Measurements from ENCODE around the gene BMERB1. TPM values are rescaled to one million over a fixed set of nuclear protein-coding genes. Genes with fewer than 3 reads are reported as not detected.
"Not testable (repeated sequence)": the region's sequence is repeated elsewhere in the genome, so short reads cannot be mapped to it uniquely, and the experiment has no call there.

The BMERB1 gene
- total and polyA plus RNA-seq, 4 experiments from 2014 or later = 0.43 to 4.0 (median 2.6) TPM

- H3K27ac ChIP-seq (ENCODE audit: low read depth, low read length) = no peak overlapping the region
- POLR2A ChIA-PET (ENCODE audit: partially characterized antibody) = no interaction called here
- no peaks in the 10 kb centered on the region for H3K27me3 ChIP-seq (ENCODE audit: insufficient read depth, low read length)
- H3K4me3 ChIP-seq (ENCODE audit: low read length in 2 of 2) = no peak overlapping the region
- no peaks in the 10 kb centered on the region for H3K36me3 ChIP-seq (ENCODE audit: insufficient read depth, low read length)
- Mint-ChIP-seq H3K4me3 (no peak overlapping the region), H3K27me3 (peaks cover 0 to 11% of the 10 kb centered on the region in 2 donors), H3K36me3 (no peaks in the 10 kb centered on the region), H3K4me1 (peaks cover 0 to 3% (median 0%) of the 10 kb centered on the region in 4 donors), H3K9me3 (peaks cover 0 to 4% (median 0%) of the 10 kb centered on the region in 8 donors), H3K27ac (no peak overlapping the region)
- CTCF ChIA-PET (ENCODE audit: partially characterized antibody) = interaction anchor here (0.7 kb wide), 1 partner anchor 361 kb away, joined by 3 read pairs; no protein-coding TSS in a partner anchor
- DNase-seq = no peak
- intact Hi-C loops (cut with micrococcal nuclease) = no loop called here
- no peaks in the 10 kb centered on the region for H3K4me1 ChIP-seq (ENCODE audit: insufficient read depth, low read length)
- H3K9me3 ChIP-seq (ENCODE audit: control insufficient read depth in 1 of 2, low read length in 2 of 2) = no peaks in the 10 kb centered on the region
Measured at GRCh38 chr16:15451098-15451731, 16.8 kb downstream of the BMERB1 start.

GRCh38 chr16:15452246-15452855 lies 18.0 kb downstream of the BMERB1 start:
- Histone ChIP-seq H3K4me3 (ENCODE audit: low read length in 2 of 2) (no peak overlapping the region), H3K36me3 (ENCODE audit: insufficient read depth, low read length) (no peaks in the 10 kb centered on the region), H3K4me1 (ENCODE audit: insufficient read depth, low read length) (no peaks in the 10 kb centered on the region), H3K9me3 (ENCODE audit: control insufficient read depth in 1 of 2, low read length in 2 of 2) (no peaks in the 10 kb centered on the region), H3K27me3 (ENCODE audit: insufficient read depth, low read length) (no peaks in the 10 kb centered on the region), H3K27ac (ENCODE audit: low read depth, low read length) (no peak overlapping the region)
- CTCF ChIA-PET (ENCODE audit: partially characterized antibody) = interaction anchor here (0.7 kb wide), 1 partner anchor 25 kb away, joined by 4 read pairs; no protein-coding TSS in a partner anchor
- Mint-ChIP-seq H3K27me3 (peaks cover 0 to 12% of the 10 kb centered on the region in 2 donors), H3K36me3 (no peaks in the 10 kb centered on the region), H3K4me3 (no peak overlapping the region), H3K4me1 (no peaks in the 10 kb centered on the region), H3K27ac (peak overlapping the region in 1 of 7 donors; percentile 24), H3K9me3 (no peaks in the 10 kb centered on the region)
- DNase-seq = no peak
- intact Hi-C loops (cut with micrococcal nuclease) = no loop called here
- POLR2A ChIA-PET (ENCODE audit: partially characterized antibody) = no interaction called here

GRCh38 chr16:15453296-15453695 lies 18.9 kb downstream of the BMERB1 start:
- H3K27ac Mint-ChIP-seq; H3K27me3 ChIP-seq (ENCODE audit: insufficient read depth, low read length); H3K4me1 ChIP-seq (ENCODE audit: insufficient read depth, low read length); H3K4me3 ChIP-seq (ENCODE audit: low read length in 2 of 2); DNase-seq; CTCF ChIA-PET (ENCODE audit: partially characterized antibody); H3K4me3 Mint-ChIP-seq; H3K36me3 Mint-ChIP-seq; H3K36me3 ChIP-seq (ENCODE audit: insufficient read depth, low read length); H3K9me3 Mint-ChIP-seq; intact Hi-C loops (cut with micrococcal nuclease); H3K27ac ChIP-seq (ENCODE audit: low read depth, low read length); H3K4me1 Mint-ChIP-seq; H3K9me3 ChIP-seq (ENCODE audit: control insufficient read depth in 1 of 2, low read length in 2 of 2); POLR2A ChIA-PET (ENCODE audit: partially characterized antibody): not testable (repeated sequence)
- H3K27me3 Mint-ChIP-seq = peaks cover 2 to 19% of the 10 kb centered on the region in 2 donors

GRCh38 chr16:15454933-15455332 lies 20.5 kb downstream of the BMERB1 start:
- H3K4me3 Mint-ChIP-seq; H3K27ac ChIP-seq (ENCODE audit: low read depth, low read length); H3K4me1 Mint-ChIP-seq; POLR2A ChIA-PET (ENCODE audit: partially characterized antibody); H3K27me3 ChIP-seq (ENCODE audit: insufficient read depth, low read length); H3K4me1 ChIP-seq (ENCODE audit: insufficient read depth, low read length); H3K36me3 ChIP-seq (ENCODE audit: insufficient read depth, low read length); H3K9me3 Mint-ChIP-seq; H3K36me3 Mint-ChIP-seq; intact Hi-C loops (cut with micrococcal nuclease); H3K4me3 ChIP-seq (ENCODE audit: low read length in 2 of 2); DNase-seq; H3K27ac Mint-ChIP-seq; H3K9me3 ChIP-seq (ENCODE audit: control insufficient read depth in 1 of 2, low read length in 2 of 2); CTCF ChIA-PET (ENCODE audit: partially characterized antibody): not testable (repeated sequence)
- peaks cover 2 to 19% of the 10 kb centered on the region in 2 donors for H3K27me3 Mint-ChIP-seq

GRCh38 chr16:15457400-15457799 lies 23.0 kb downstream of the BMERB1 start:
- Mint-ChIP-seq H3K4me1 (no peaks in the 10 kb centered on the region), H3K27ac (no peak overlapping the region), H3K36me3 (no peaks in the 10 kb centered on the region), H3K9me3 (no peaks in the 10 kb centered on the region), H3K27me3 (peaks cover 2 to 19% of the 10 kb centered on the region in 2 donors), H3K4me3 (no peak overlapping the region)
- Histone ChIP-seq H3K27ac (ENCODE audit: low read depth, low read length) (no peak overlapping the region), H3K4me3 (ENCODE audit: low read length in 2 of 2) (no peak overlapping the region), H3K36me3 (ENCODE audit: insufficient read depth, low read length) (no peaks in the 10 kb centered on the region), H3K9me3 (ENCODE audit: control insufficient read depth in 1 of 2, low read length in 2 of 2) (no peaks in the 10 kb centered on the region), H3K27me3 (ENCODE audit: insufficient read depth, low read length) (no peaks in the 10 kb centered on the region), H3K4me1 (ENCODE audit: insufficient read depth, low read length) (no peaks in the 10 kb centered on the region)
- intact Hi-C loops (cut with micrococcal nuclease) = no loop called here
- POLR2A ChIA-PET (ENCODE audit: partially characterized antibody) = no interaction called here
- DNase-seq = no peak
- CTCF ChIA-PET (ENCODE audit: partially characterized antibody) = interaction anchor here (1.4 kb wide), 2 partner anchors 8 to 247 kb away, joined by 3 to 4 read pairs; no protein-coding TSS in a partner anchor

GRCh38 chr16:15457958-15458357 lies 23.6 kb downstream of the BMERB1 start:
- no peak for DNase-seq
- Histone ChIP-seq H3K27ac (ENCODE audit: low read depth, low read length) (no peak overlapping the region), H3K36me3 (ENCODE audit: insufficient read depth, low read length) (no peaks in the 10 kb centered on the region), H3K4me1 (ENCODE audit: insufficient read depth, low read length) (no peaks in the 10 kb centered on the region), H3K4me3 (ENCODE audit: low read length in 2 of 2) (no peak overlapping the region), H3K9me3 (ENCODE audit: control insufficient read depth in 1 of 2, low read length in 2 of 2) (no peaks in the 10 kb centered on the region), H3K27me3 (ENCODE audit: insufficient read depth, low read length) (no peaks in the 10 kb centered on the region)
- H3K36me3 Mint-ChIP-seq = no peaks in the 10 kb centered on the region
- H3K27me3 Mint-ChIP-seq = peaks cover 2 to 19% of the 10 kb centered on the region in 2 donors
- ChIA-PET POLR2A (ENCODE audit: partially characterized antibody) (no interaction called here), CTCF (ENCODE audit: partially characterized antibody) (interaction anchor here (1.4 kb wide), 1 partner anchor 247 kb away, joined by 3 read pairs; no protein-coding TSS in a partner anchor)
- no peak overlapping the region for H3K27ac Mint-ChIP-seq
- intact Hi-C loops (cut with micrococcal nuclease) = no loop called here
- H3K4me3 Mint-ChIP-seq = no peak overlapping the region
- H3K9me3 Mint-ChIP-seq = no peaks in the 10 kb centered on the region
- no peaks in the 10 kb centered on the region for H3K4me1 Mint-ChIP-seq

GRCh38 chr16:15459791-15460190 lies 25.4 kb downstream of the BMERB1 start:
- no peaks in the 10 kb centered on the region for H3K36me3 ChIP-seq (ENCODE audit: insufficient read depth, low read length)
- CTCF ChIA-PET (ENCODE audit: partially characterized antibody) = no interaction called here
- H3K4me3 ChIP-seq (ENCODE audit: low read length in 2 of 2) = no peak overlapping the region
- DNase-seq = no peak
- Mint-ChIP-seq H3K4me3 (no peak overlapping the region), H3K27ac (no peak overlapping the region), H3K4me1 (no peaks in the 10 kb centered on the region), H3K9me3 (no peaks in the 10 kb centered on the region), H3K36me3 (no peaks in the 10 kb centered on the region), H3K27me3 (peaks cover 2 to 14% of the 10 kb centered on the region in 2 donors)
- no peaks in the 10 kb centered on the region for H3K4me1 ChIP-seq (ENCODE audit: insufficient read depth, low read length)
- H3K27ac ChIP-seq (ENCODE audit: low read depth, low read length) = no peak overlapping the region
- POLR2A ChIA-PET (ENCODE audit: partially characterized antibody) = no interaction called here
- intact Hi-C loops (cut with micrococcal nuclease) = no loop called here
- H3K9me3 ChIP-seq (ENCODE audit: control insufficient read depth in 1 of 2, low read length in 2 of 2) = no peaks in the 10 kb centered on the region
- H3K27me3 ChIP-seq (ENCODE audit: insufficient read depth, low read length) = no peaks in the 10 kb centered on the region

Measured in CD4-positive, alpha-beta memory T cell (primary cell).